Activated CD4-positive, alpha-beta memory T cell treated with anti-CD3 and anti-CD28 coated beads for 36 hours (primary cell): ENCODE measurements around the gene GPR35. TPM values are rescaled to one million over a fixed set of nuclear protein-coding genes. Genes with fewer than 3 reads are reported as not detected.

Experiments
- CTCF ChIA-PET: fragments of 350-600 bp; sonication (Branson Sonifier 250); formaldehyde crosslinking; loops from one replicate; lab custom pipeline; 2021; ENCODE audit warnings: antibody characterized with exemption, inconsistent platforms; lab: Charles Lee
- POLR2A ChIA-PET: fragments of 350-600 bp; sonication (Branson Sonifier 250); formaldehyde crosslinking; loops from one replicate; lab custom pipeline; 2021; ENCODE audit warnings: antibody characterized with exemption; lab: Charles Lee
- DNase-seq: peaks from one replicate; pipeline ENCODE4 v3.0.0-alpha.2; 2020
- H3K27ac Mint-ChIP-seq: one replicate; pipeline ENCODE4 v1.8.0; 2021; ENCODE audit warnings: mixed read lengths
- H3K27me3 Mint-ChIP-seq: one replicate; pipeline ENCODE4 v1.8.0; 2021; ENCODE audit warnings: mixed read lengths
- H3K36me3 Mint-ChIP-seq: one replicate; pipeline ENCODE4 v1.8.0; 2021; ENCODE audit warnings: mixed read lengths
- H3K4me1 Mint-ChIP-seq: one replicate; pipeline ENCODE4 v1.8.0; 2021; ENCODE audit warnings: low read depth, mixed read lengths
- H3K4me3 Mint-ChIP-seq: one replicate; pipeline ENCODE4 v1.8.0; 2021; ENCODE audit warnings: mild to moderate bottlenecking, mixed read lengths
- H3K9me3 Mint-ChIP-seq: one replicate; pipeline ENCODE4 v1.8.0; 2021; ENCODE audit warnings: mixed read lengths
- intact Hi-C: fragments of 100-400 bp; cut with micrococcal nuclease; formaldehyde crosslinking; loops from one replicate; pipeline ENCODE4 v1.15.1; 2023
- total RNA-seq, 2 experiments: library from RNA; stranded (reverse); gene quantifications; one replicate each; pipeline ENCODE4 v1.2.3, GENCODE V29; 2021

The GPR35 gene
- total RNA-seq, 2 experiments from 2014 or later = 3.4 to 4.7 TPM

DNA sequence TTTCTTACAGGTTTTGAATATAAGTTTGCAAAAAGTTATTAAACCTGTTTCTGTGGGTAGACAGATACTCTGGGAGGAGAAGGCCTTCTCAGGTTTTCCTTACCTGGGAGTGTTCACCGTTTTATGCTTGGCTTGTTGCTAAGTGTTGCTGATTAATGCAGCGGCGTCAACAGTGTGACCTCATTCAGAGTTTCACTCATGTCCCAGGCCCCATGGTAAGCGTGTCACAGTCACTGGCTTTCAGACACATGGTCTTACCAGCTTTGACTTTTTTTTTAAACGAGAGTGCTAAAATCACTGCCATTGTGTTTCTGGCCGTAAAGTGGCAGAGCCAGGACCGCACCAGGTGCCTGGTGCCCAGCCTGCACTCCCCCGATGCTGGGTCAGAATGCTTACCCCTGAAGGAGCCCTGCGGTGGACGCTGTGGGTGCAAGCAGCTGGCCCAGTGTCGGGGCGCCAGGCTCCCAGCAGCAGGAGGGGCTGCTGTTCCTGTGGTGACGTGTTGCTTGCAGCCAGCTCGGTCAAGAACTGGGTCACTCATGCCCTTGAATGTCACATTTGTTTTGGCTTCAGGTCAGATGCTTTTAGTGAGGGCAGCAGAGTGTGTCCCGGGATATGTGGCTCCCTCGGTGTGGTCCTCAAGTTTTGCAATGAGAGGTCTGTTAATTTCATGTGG is 35.3 kb upstream of the GPR35 start:
- no peaks in the 10 kb centered on the region for H3K9me3 Mint-ChIP-seq
- H3K4me3 Mint-ChIP-seq = no peak overlapping the region
- peaks cover 3% of the 10 kb centered on the region for H3K36me3 Mint-ChIP-seq
- POLR2A ChIA-PET = no interaction called here
- CTCF ChIA-PET = interaction anchor here (1.2 to 2.3 kb wide), 2 partner anchors 10 to 76 kb away, joined by 4 to 10 read pairs; no protein-coding TSS in a partner anchor
- intact Hi-C loops = loop anchor here (5.0 kb wide), 1 partner anchor 37 kb away; the partner anchor contains the start of gene GPR35
- H3K27me3 Mint-ChIP-seq = no peaks in the 10 kb centered on the region
- DNase-seq = no peak
- H3K27ac Mint-ChIP-seq = no peak overlapping the region
- H3K4me1 Mint-ChIP-seq = peaks cover 23% of the 10 kb centered on the region

DNA sequence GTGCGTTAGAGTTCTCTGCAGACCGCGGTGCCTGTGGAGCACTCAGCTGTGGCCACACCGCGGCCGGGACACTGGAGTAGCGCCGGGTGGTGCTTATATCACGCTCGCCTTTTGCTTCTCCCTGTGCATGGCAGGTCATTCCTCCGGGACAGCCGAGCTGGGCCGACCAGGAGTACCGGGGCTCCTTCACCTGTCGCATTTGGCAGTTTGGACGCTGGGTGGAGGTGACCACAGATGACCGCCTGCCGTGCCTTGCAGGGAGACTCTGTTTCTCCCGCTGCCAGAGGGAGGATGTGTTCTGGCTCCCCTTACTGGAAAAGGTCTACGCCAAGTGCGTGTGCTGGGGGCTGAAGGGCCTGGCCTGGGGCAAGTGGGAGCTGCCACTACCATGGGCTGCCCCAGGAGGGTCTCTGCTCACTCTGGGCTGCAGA is 34.6 kb upstream of the GPR35 start:
- H3K4me3 Mint-ChIP-seq = no peak overlapping the region

DNA sequence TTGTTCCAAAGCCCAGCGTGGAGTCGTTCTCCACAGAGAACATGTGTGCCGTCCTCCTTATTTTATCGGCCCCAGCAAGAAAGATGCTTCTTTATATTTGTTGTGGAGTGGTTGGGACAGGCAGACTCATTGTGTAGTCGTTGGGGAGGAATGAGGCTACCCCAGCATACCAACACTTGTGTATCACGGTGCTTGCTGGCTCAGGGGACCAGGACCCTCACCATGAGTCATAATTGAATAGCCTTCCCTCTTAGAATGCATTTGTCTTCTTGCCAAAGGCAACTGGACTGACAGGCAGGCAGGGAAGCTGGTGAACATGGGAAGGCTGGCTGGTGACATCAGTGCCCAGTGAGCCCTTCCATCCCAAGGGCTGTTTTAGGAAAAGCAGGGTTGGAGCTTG is 34.1 kb upstream of the GPR35 start:
- Mint-ChIP-seq H3K4me1 (peaks cover 21% of the 10 kb centered on the region), H3K27me3 (no peaks in the 10 kb centered on the region), H3K36me3 (no peaks in the 10 kb centered on the region), H3K27ac (no peak overlapping the region), H3K4me3 (no peak overlapping the region), H3K9me3 (no peaks in the 10 kb centered on the region)
- intact Hi-C loops = no loop called here
- CTCF ChIA-PET = no interaction called here
- DNase-seq = no peak
- POLR2A ChIA-PET = no interaction called here

More for the DNA sequence above, 34.6 kb upstream of the GPR35 start:
- CTCF ChIA-PET = interaction anchor here (1.2 kb wide), 1 partner anchor 10 kb away, joined by 4 read pairs; no protein-coding TSS in a partner anchor
- POLR2A ChIA-PET = no interaction called here
- H3K36me3 Mint-ChIP-seq = peaks cover 2% of the 10 kb centered on the region
- no peak for DNase-seq
- intact Hi-C loops = no loop called here
- H3K27ac Mint-ChIP-seq = no peak overlapping the region
- peaks cover 21% of the 10 kb centered on the region for H3K4me1 Mint-ChIP-seq
- no peaks in the 10 kb centered on the region for H3K9me3 Mint-ChIP-seq
- H3K27me3 Mint-ChIP-seq = no peaks in the 10 kb centered on the region

DNA sequence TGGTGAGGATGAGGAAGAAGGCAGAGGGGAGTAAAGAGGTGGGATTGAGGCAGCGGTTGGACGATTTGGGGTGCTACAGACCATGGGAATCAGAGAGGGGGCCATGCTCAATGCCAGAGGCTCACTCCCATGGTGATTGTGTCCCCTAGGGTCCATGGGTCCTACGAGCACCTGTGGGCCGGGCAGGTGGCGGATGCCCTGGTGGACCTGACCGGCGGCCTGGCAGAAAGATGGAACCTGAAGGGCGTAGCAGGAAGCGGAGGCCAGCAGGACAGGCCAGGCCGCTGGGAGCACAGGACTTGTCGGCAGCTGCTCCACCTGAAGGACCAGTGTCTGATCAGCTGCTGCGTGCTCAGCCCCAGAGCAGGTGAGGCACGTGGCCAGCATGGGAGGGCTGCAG is 33.5 kb upstream of the GPR35 start:
- CTCF ChIA-PET = interaction anchor here (0.8 kb wide), 1 partner anchor 26 kb away, joined by 3 read pairs; no protein-coding TSS in a partner anchor
- peaks cover 21% of the 10 kb centered on the region for H3K4me1 Mint-ChIP-seq
- intact Hi-C loops = no loop called here
- no peak overlapping the region for H3K4me3 Mint-ChIP-seq
- POLR2A ChIA-PET = no interaction called here
- no peaks in the 10 kb centered on the region for H3K36me3 Mint-ChIP-seq
- H3K9me3 Mint-ChIP-seq = no peaks in the 10 kb centered on the region
- H3K27ac Mint-ChIP-seq = no peak overlapping the region
- H3K27me3 Mint-ChIP-seq = no peaks in the 10 kb centered on the region
- DNase-seq = no peak

DNA sequence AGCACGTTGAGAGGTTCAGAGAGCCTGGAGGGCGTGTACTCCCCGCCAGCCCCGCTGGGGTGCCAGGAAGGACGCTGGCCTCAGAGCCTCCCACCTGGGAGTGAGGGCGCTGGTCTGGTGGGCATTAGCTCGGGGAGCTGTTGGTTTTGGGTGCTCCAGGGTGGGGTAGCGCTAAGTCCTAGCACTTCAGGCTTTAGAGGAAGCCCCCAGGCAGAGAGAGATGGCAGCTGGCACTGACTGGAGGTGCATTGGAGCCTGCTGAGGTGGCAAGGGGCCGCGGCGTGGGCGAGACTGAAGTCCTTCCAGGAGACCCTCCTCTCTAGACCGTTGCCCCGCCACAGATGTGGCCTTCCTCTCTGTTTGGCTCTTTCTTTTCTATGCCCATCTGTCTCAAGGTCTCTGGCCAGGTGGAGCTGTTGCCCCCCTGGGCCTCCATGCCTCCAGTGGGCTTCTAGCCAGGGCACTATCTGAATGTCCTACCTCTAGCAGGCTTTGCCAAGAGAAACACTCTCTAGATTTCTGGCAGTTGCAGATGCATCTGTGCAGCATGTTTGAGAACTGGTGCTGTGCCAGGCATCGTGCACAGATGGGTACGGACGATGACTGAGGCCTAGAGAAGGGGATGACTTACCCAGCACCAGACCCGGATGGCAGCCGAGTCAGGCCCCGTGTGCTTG is 32.1 kb upstream of the GPR35 start:
- ChIA-PET CTCF (interaction anchor here (1.2 to 1.3 kb wide), 2 partner anchors 27 to 107 kb away, joined by 3 read pairs; no protein-coding TSS in a partner anchor), POLR2A (no interaction called here)
- Mint-ChIP-seq H3K9me3 (no peaks in the 10 kb centered on the region), H3K36me3 (no peaks in the 10 kb centered on the region), H3K4me3 (no peak overlapping the region), H3K27ac (no peak overlapping the region), H3K27me3 (no peaks in the 10 kb centered on the region), H3K4me1 (peaks cover 11% of the 10 kb centered on the region)
- intact Hi-C loops = no loop called here
- DNase-seq = no peak

DNA sequence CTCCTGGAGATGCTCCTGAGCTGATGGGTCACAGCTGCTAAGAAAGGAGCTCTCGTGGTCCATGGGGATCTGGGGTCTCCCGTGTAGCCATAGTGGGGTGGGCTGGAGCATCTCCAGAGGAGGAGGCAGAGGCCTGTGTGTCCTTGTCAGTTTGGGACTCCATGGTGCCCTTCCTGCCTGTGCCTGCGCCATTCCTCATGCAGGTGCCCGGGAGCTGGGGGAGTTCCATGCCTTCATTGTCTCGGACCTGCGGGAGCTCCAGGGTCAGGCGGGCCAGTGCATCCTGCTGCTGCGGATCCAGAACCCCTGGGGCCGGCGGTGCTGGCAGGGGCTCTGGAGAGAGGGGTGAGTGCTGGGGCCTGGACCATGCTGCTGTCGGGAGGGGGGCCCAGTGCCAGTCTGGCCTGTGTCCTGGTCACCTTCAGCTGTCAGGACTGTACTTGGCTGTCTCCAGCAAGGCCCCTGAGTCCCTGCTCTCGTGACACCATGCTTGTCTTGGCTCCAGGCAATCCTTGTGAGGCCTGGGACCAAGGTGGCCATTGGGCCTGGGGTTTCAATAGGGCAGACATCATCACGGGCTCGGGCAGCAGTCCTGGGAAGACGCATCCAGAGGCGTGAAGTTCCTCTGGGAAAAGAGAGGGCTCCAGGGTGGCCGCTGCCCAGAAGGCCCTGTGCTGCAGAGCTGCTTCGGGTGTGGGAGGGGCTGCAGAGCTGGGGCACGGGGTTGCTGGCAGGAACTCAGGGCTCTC is 31.4 kb upstream of the GPR35 start:
- Mint-ChIP-seq H3K9me3 (no peaks in the 10 kb centered on the region), H3K4me3 (no peak overlapping the region), H3K4me1 (peaks cover 3% of the 10 kb centered on the region), H3K27me3 (no peaks in the 10 kb centered on the region), H3K27ac (no peak overlapping the region), H3K36me3 (no peaks in the 10 kb centered on the region)
- CTCF ChIA-PET = interaction anchor here (1.1 to 1.3 kb wide), 3 partner anchors 28 to 106 kb away, joined by 3 read pairs; no protein-coding TSS in a partner anchor
- DNase-seq = no peak
- POLR2A ChIA-PET = no interaction called here
- intact Hi-C loops = no loop called here

DNA sequence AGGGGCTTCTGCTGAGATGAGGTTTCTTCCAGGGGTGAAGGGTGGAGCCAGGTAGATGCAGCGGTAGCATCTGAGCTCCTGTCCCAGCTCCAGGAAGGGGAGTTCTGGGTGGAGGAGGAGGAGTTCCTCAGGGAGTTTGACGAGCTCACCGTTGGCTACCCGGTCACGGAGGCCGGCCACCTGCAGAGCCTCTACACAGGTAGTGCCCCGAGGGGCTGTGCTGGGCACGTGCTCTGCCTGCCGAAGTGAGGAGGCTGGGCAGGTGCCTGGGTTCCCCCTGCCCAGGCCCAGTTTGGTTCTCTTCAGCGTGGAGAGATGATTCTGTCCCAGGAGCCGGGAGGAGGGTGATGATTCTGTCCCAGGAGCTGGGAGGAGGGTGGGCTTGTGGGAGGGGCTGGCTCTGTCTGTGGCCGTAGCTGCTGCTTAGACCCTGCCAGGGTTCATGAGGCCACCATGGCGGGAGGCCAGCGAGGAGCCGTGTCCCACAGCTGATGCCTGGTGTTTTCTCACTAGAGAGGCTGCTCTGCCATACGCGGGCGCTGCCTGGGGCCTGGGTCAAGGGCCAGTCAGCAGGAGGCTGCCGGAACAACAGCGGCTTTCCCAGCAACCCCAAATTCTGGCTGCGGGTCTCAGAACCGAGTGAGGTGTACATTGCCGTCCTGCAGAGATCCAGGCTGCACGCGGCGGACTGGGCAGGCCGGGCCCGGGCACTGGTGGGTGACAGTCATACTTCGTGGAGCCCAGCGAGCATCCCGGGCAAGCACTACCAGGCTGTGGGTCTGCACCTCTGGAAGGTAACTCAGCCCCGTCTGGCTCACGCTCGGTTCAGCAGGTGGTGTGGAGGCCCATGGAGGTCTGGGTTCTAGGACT is 30.5 kb upstream of the GPR35 start:
- Mint-ChIP-seq H3K4me1 (no peaks in the 10 kb centered on the region), H3K27me3 (no peaks in the 10 kb centered on the region), H3K36me3 (no peaks in the 10 kb centered on the region), H3K9me3 (no peaks in the 10 kb centered on the region), H3K4me3 (no peak overlapping the region), H3K27ac (no peak overlapping the region)
- ChIA-PET CTCF (interaction anchor here (1.1 to 1.3 kb wide), 2 partner anchors 80 to 105 kb away, joined by 3 read pairs; no protein-coding TSS in a partner anchor), POLR2A (no interaction called here)
- intact Hi-C loops = no loop called here
- DNase-seq = no peak

DNA sequence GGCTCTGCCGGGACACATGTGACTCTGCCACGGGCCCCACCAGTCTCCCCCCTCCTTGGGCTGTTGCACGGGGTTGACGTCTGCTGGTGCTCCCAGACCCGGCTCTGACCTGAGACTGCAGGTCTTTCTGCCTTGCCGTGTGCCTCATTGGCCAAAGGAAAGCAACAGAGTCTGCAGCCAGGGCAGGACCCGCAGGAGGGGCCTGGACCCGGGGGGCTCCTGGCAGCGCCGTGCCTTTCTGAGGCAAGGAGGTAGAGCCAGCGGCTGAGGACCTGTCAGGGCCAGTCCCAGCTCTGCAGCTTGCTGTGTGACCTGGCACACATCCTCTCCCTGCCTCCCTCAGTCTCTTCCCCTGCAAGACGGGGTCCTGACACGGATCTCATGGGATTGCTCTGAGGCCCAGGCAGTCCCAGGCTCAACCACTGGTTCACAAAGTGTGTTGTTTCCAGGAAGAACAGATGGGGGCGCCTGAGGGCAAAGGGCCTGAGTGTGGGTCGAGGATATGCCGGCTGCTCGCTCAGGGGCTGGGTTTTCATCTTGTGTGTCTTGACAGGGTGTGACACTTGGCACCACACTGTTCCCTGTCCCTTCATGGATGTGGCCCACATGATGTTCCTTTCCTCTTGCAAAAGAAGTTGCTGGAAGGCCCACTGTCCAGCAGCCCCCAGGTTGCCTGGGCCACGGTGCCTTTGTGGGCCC is 29.8 kb upstream of the GPR35 start:
- intact Hi-C loops = no loop called here
- no peaks in the 10 kb centered on the region for H3K9me3 Mint-ChIP-seq
- H3K4me3 Mint-ChIP-seq = no peak overlapping the region
- H3K4me1 Mint-ChIP-seq = no peaks in the 10 kb centered on the region
- no peak overlapping the region for H3K27ac Mint-ChIP-seq
- ChIA-PET POLR2A (no interaction called here), CTCF (no interaction called here)
- H3K27me3 Mint-ChIP-seq = no peaks in the 10 kb centered on the region
- peak; percentile 46 for DNase-seq
- H3K36me3 Mint-ChIP-seq = peaks cover 2% of the 10 kb centered on the region

DNA sequence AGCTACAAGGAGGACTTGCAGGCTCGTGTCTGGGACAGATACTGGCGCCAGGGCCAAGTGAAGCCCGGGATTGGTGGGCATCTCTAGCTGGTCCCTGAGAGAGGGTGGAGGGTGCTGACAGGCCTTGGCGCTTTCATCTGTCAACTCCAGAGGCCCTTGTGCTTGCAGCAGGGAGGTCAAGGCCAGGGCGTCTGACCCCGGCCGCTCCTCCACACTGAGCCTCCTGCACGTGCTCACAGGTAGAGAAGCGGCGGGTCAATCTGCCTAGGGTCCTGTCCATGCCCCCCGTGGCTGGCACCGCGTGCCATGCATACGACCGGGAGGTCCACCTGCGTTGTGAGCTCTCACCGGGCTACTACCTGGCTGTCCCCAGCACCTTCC is 29.2 kb upstream of the GPR35 start:
- CTCF ChIA-PET = interaction anchor here (0.9 kb wide), 1 partner anchor 82 kb away, joined by 4 read pairs; no protein-coding TSS in a partner anchor
- H3K36me3 Mint-ChIP-seq = peaks cover 2% of the 10 kb centered on the region
- intact Hi-C loops = no loop called here

DNA sequence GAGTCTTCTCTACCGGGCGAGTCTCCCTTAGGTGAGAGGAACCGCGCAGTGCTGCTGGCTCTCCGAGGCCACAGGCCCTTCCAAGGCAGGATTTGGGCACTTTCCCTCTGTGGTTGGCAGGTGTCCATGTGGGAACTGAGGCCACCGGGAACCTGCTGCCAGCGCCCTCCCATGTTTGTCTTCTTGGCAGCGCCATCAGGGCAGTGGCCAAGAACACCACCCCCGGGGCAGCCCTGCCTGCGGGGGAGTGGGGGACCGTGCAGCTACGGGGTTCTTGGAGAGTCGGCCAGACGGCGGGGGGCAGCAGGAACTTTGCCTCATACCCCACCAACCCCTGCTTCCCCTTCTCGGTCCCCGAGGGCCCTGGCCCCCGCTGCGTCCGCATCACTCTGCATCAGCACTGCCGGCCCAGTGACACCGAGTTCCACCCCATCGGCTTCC is 28.8 kb upstream of the GPR35 start:
- intact Hi-C loops = no loop called here
- H3K27ac Mint-ChIP-seq = no peak overlapping the region
- no peaks in the 10 kb centered on the region for H3K9me3 Mint-ChIP-seq
- ChIA-PET POLR2A (no interaction called here), CTCF (interaction anchor here (0.9 kb wide), 1 partner anchor 83 kb away, joined by 4 read pairs; no protein-coding TSS in a partner anchor)
- DNase-seq = no peak
- H3K27me3 Mint-ChIP-seq = no peaks in the 10 kb centered on the region
- no peak overlapping the region for H3K4me3 Mint-ChIP-seq
- H3K36me3 Mint-ChIP-seq = peaks cover 2% of the 10 kb centered on the region
- H3K4me1 Mint-ChIP-seq = no peaks in the 10 kb centered on the region

More for the DNA sequence above, 29.2 kb upstream of the GPR35 start:
- no peak for DNase-seq
- POLR2A ChIA-PET = no interaction called here
- no peaks in the 10 kb centered on the region for H3K27me3 Mint-ChIP-seq
- H3K27ac Mint-ChIP-seq = no peak overlapping the region
- H3K9me3 Mint-ChIP-seq = no peaks in the 10 kb centered on the region
- no peak overlapping the region for H3K4me3 Mint-ChIP-seq
- H3K4me1 Mint-ChIP-seq = no peaks in the 10 kb centered on the region

DNA sequence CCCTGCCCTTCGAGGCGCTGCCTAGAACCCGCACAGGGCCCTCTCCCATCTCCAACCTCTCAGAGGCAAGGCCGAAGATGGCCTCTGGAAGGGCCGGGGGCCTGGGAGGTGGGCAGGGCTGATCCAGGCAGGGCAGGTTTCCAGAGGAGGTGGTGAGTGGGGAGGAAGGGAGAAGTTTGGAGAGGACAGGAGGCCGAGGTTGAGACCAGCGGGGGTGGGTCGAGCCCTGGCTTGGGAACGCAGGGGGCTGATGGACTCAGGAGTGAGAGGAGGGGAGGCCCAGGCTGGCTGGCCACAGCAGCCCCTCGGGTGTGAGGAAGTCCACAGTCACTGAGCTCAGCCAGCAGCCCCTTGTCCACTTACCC is 28.2 kb upstream of the GPR35 start:
- Mint-ChIP-seq H3K9me3 (no peaks in the 10 kb centered on the region), H3K27ac (no peak overlapping the region), H3K27me3 (no peaks in the 10 kb centered on the region), H3K4me1 (no peaks in the 10 kb centered on the region), H3K4me3 (no peak overlapping the region), H3K36me3 (peaks cover 2% of the 10 kb centered on the region)
- DNase-seq = no peak
- intact Hi-C loops = no loop called here
- CTCF ChIA-PET = no interaction called here
- POLR2A ChIA-PET = no interaction called here
